Right ventricle myocardium inferior (tissue), 1 donor: ENCODE results near the gene ARL15. TPM values are rescaled to one million over a fixed set of nuclear protein-coding genes. Genes with fewer than 3 reads are reported as not detected.

ENCODE experiments used
- ATAC-seq: fragments of 200-7000 bp; cut with Tn5 transposase; one replicate; pipeline ENCODE4 v1.9.1; 2020; ENCODE audit warnings: mild to moderate bottlenecking, moderate library complexity
- DNase-seq: peaks from one replicate; pipeline ENCODE4 v3.0.0; 2021; ENCODE audit errors: missing footprints
- intact Hi-C: fragments of 100-400 bp; cut with DNase I; formaldehyde crosslinking; loops from one replicate; pipeline ENCODE4 v1.11.0; 2022
- total RNA-seq: library from RNA; stranded (reverse); fragmentation: NEBNext Ultra II Directional; extraction: Animal tissue kit (Norgen Biotek cat#: 25700); gene quantifications from one replicate; pipeline ENCODE4 v1.2.1, GENCODE V29; 2021
- donor health status: DM: no; HTN: yes; CAD: no; lungs with severe emphysema.

The ARL15 gene
- total RNA-seq, 1 donor from 2014 or later, result 23.7 TPM

DNA sequence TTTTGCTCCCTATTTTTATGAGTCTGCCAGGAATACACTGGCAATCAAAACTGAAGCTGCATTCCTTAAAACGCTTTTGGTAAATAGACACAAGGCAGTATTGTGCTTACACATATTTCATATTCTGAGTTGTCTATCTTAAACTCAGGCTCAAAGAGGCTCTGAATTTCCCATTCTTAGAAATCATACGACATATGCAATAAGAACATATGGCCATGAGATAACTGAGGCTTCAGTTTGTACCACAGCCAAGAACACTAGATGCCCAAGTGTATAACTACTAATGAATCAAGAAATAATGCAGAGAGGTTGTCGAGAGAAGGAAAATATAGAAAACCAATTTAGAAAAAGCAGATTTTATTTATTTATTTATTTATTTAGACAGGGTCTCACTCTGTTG is 392.5 kb downstream of the ARL15 start:
- DNase-seq (no peak), ATAC-seq (no peak)
- intact Hi-C loops, result no loop called here

DNA sequence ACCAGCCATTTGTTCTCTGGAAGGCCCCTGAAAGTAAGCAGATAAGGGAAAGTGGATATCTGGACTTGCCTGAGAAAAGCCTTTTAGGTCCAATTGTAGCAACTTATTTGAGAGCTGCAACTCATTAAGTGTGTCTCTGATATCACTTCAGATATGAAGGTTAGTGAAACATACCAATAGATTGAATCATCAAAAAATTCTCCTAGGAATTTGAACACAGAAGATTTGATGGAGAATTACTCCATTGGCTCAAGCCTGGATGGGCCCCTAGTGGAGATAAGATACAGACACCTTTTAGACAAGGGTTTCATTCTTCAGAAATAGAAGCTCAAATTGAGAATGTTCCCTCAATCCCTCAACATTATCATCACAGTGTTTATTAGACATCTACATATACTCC is 393.3 kb downstream of the ARL15 start:
- no peak for DNase-seq
- ATAC-seq, result no peak
- intact Hi-C loops, result no loop called here

DNA sequence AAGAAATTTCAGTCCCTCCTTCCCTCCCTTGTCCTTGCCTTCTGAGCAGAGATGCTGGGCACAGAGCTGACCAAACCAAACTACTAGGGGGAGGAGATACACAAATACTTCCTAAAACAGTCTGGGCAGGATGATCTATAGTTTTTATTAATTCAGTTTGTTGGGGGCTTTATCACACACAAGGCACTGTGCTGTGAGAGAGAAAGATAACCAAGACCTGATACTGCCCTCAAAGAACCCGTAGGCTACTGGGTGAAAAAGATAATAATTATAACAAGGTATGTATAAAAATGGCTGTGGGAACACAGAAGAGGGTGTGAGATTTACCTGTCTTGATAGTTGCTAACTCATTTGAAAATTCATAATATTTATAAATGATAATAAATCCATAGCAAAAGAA is 395.3 kb downstream of the ARL15 start:
- intact Hi-C loops, result no loop called here
- ATAC-seq (no peak), DNase-seq (no peak)

DNA sequence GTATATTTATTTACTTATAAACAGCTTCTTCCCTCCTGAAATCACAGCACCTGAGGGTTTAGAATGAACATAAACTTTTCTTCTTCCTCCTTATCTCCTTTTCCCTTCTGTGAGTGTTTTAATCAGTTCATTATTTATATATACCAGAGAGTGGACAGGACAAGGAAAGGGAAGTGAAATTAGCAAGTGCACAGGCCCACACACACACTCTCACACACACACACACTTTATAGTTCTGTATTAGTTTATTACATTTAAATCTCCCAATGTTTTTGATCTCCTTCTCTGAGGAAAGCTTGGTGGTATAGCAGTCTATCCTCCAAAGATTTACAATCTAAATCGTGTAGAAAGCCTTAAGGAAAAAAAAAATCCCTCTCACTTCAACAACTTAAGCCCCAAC is 396.4 kb downstream of the ARL15 start:
- DNase-seq, result no peak
- ATAC-seq, result no peak
- intact Hi-C loops, result no loop called here

DNA sequence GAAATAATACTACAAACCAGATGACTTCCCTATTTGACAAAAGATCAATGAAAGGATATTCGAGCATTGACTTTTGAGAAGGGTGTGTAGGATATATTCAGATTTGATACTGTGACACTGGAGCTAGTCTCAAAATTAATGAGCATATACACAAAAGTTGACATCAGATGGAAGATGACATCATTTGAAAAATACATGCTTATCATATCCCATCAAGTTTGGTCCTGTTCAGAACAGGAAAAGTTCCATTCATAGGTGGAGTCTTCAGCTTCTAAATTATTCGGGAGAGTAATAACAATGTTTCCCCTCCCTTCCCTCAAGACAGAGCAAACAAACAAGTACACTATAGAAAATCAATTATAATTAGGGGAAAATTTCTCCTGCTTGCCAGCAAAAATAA is 401.6 kb downstream of the ARL15 start:
- DNase-seq, result no peak
- intact Hi-C loops, result no loop called here
- no peak for ATAC-seq

DNA sequence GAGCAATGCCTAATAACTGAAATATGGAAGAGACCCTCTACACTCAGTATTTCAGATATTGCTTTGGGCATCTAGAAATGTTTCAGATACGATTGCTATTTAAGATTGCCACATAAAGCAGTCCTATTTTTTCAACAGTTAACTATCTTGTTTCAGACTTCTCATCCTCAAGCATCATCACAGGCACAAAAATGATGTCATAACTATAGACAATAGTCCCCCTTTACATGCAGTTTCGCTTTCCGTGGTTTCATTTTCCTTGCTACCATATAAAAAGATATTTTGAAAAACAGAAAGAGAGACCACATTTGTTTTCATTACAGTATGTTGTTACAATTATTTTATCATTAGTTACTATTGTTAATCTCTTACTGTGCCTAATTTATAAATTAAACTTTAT is 402.5 kb downstream of the ARL15 start:
- intact Hi-C loops, result no loop called here
- ATAC-seq, result no peak
- no peak for DNase-seq

DNA sequence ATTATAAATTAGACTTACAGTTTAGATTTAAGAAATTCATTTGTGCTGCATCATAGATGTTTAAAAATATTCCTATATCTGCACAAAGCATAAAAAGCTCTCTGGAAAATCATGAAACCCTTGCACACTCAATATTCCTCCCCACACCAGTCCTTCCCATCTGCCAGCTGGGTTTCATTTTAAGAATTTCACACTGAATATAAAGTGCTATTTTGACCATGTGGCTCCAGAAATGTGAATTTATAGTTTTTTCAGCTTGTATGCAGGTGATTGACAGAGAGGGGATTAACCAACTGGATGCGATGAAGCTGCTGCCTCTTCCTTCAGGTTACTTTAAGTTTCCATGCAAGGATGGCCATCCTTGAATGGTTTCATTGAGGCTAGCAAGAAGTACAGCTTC is 403.6 kb downstream of the ARL15 start:
- ATAC-seq (no peak), DNase-seq (no peak)
- intact Hi-C loops, result no loop called here

DNA sequence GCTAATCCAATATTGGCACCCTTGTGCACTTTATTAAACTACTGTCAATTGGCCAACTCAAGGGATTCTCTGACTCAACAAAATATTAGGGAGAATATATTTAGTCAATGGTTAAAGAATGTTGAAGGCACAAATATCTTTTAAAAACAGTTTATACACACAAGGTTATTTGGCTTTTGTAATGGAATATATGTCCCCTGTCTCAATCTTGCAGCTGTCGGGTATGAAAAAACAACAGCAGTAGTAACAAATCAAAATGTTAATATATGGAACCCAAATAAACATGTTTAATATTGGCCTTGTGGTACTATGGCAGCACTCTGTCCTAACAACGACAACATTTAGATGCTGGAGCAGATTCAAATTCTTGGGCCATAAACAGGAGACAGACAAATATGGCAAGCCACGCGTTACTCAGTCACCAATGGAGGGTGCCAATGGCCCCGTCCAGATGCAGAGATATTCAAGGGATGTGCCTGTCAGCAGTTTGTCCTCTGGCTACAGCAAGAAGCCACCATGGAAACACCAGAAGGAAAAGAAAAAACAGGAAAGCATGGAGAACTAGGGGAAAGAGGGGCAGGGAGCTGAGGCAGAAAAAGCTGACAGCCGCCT is 408.0 kb downstream of the ARL15 start:
- intact Hi-C loops, result no loop called here
- ATAC-seq (peak; percentile 71), DNase-seq (peak; percentile 63)

DNA sequence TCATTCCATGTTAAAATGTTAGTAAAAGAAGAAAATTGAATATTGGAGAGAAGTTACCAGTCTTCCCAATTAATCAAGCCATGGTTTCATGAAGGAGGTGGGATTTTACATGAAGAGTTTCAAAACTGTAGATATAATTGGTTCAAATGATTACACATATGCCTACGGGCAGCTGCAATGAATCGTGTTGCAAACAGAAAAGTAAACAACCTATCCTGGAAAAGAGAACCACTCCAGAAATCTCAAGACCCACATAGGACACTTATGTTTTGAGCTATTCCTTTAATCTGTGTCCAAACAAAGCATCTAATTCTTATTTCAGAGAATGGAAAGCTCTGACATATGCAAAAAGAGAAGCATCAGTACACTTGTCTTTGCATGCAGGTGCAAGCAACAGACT is 409.7 kb downstream of the ARL15 start:
- intact Hi-C loops, result no loop called here
- no peak for ATAC-seq

DNA sequence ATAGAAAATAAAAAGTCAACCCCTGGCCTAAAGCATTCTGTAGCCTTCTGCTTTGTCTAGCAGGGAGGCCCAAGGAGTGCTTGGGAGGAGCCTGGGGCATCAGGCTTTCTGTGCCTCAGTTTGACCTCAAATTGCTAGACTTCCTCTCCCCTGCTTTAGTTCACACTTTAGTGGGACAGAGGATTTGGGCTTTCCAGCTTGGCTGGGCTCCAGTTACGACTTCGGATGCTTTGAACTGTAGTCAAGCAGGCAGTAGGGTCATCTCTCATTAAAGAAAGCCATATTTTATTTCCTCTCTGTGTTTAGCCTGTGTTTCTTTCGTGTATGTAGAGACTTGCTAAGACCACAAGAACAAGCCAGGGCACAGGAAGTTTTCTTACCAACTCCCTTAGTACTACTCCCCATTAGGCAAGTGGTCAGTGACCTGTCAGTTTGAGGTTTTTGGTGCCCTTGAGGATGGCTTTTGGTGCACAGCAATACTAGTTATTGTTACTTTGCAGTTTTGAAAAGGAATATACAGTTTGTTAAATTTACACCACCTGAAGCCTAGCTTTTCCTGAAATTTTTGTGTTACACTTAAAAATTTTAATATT is 415.2 kb downstream of the ARL15 start:
- intact Hi-C loops, result loop anchor here (10.0 kb wide), 1 partner anchor 320 kb away; no protein-coding TSS in a partner anchor
- DNase-seq, result no peak
- ATAC-seq, result no peak

More for the DNA sequence above, 409.7 kb downstream of the ARL15 start:
- no peak for DNase-seq

DNA sequence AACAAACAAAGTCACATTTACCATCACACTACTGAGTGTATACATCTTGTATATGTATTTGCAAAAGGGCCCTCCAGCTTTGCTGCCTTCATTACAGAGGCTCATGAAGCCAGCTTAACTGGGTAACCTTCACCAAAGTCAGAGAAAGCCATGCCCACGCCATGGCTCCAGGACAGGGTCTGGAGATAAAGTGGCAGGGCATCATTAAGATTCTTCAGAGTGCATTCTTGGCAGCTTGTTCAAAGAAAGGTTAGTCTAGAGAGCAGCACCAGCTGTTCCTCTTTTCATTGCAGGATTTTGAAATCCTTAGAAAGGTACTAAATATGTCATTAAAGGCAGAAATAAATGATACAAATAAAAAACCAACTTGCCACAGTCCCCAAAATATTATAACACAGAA is 416.7 kb downstream of the ARL15 start:
- DNase-seq, result no peak
- ATAC-seq, result peak; percentile 66
- intact Hi-C loops, result loop anchor here (10.0 kb wide), 1 partner anchor 321 kb away; no protein-coding TSS in a partner anchor

DNA sequence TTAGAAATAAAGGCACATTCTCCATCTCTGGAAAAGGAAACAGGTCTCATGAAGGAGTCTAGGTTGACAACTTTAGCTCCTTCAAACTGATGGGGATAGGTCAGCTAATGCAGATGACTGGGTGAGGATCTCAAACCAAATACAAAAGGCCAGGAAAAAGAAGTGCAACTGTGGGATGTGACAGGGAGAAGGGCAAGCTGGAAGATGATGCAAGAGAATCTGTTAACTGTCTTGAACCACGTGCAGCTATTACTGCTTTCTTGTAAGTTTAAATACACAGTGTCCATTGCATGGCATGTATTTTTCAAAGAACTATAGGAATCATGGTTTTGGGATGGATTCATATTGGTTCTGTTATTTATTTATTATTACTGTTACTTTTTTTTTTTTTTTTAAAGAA is 418.1 kb downstream of the ARL15 start:
- intact Hi-C loops, result loop anchor here (10.0 kb wide), 1 partner anchor 323 kb away; no protein-coding TSS in a partner anchor
- no peak for ATAC-seq

DNA sequence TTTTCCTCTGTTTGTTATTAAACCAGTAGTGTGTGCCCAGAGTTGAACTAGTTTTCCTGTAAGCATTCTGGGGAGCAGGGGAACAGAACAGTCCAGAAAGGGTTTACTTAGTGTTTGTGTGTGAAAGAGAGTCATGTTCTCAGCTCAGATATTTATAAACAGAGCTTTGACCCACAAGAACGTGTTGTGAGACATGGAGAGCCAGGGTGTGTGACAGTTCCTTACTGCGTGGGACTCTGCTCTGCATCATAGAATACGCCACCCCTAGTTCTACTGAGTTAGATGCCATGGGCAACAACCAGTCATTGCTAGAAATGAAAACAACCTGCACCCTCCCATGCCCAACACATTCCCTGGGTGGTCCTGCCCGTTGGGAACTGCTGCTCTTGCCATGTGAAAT is 419.2 kb downstream of the ARL15 start:
- intact Hi-C loops, result loop anchor here (10.0 kb wide), 1 partner anchor 324 kb away; no protein-coding TSS in a partner anchor
- DNase-seq (no peak), ATAC-seq (peak; percentile 61)

More for the DNA sequence above, 418.1 kb downstream of the ARL15 start:
- no peak for DNase-seq

DNA sequence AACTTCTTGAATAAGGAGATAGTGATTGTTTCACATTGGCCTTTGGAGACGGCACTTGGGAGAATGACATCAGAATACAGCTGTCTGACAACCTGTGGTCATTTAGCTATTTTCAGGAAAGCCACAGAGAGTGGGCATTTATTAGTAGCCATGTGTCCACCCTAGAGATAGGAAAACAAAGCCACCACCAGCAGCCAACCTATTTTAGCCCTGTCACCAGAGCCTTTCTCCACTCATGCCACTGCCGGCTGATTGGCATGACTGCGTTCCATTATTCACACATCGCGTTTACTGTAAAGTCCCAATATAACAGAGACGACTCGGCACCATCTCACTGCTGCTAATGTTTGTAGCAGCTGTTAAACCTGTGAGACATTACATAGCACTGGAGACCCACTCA is 419.9 kb downstream of the ARL15 start:
- ATAC-seq (peak; percentile 51), DNase-seq (no peak)
- intact Hi-C loops, result loop anchor here (10.0 kb wide), 1 partner anchor 324 kb away; no protein-coding TSS in a partner anchor

DNA sequence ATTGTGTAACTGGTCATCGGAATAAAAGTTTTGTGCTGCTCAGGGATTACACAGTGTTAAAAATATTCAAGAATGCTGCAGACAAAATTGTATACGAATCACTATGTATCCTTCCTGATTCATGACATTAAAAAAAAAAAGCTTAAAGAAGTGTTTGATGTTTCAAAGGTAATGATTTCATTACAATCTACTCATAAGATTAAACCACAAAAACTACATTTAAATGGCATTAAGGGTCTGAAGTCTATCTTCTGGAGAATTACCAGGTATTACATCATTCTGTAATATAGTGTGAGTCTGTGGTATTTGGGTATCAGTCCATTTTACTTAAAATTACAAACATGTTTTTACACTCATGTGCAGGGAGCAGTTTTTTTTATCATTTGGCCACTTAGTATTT is 425.5 kb downstream of the ARL15 start:
- DNase-seq, result no peak
- ATAC-seq, result no peak
- intact Hi-C loops, result no loop called here

DNA sequence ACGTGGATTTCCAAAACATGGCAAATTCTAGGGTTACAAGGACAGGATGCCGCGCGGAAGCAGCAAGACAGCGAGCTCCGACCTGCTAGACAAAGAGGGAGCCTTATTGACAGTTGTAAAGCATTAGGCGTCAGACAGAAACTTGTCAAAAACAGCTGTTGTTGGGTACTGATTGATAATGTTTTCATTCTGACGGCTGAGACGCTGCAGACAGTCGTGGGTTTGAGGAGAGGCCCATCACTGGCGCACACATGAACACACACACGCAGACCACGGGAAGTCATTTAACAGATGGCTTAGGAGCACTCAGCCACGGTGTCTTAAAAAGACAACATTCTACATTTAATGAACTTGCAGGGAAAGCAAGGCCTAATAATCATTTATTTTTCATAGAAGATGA is 426.0 kb downstream of the ARL15 start:
- DNase-seq (no peak), ATAC-seq (no peak)

DNA sequence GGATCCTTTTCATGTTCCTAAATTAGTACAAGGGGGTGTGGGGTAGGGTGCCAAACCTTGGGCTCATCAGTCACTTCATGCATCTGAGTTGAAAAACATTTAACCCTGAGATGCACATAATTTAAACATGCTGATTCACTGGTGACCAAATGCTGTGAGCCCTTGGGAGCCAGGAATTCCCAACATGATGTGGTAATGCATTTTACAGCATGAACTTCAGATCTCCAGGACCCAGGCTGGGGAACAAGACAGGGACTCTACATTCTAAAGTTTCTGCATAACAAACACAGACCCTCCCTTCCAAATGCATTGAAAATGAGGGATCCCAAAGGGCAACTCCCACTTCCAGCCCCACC is 427.7 kb downstream of the ARL15 start:
- DNase-seq, result no peak
- no peak for ATAC-seq
- intact Hi-C loops, result no loop called here

More for the DNA sequence above, 426.0 kb downstream of the ARL15 start:
- intact Hi-C loops, result no loop called here

DNA sequence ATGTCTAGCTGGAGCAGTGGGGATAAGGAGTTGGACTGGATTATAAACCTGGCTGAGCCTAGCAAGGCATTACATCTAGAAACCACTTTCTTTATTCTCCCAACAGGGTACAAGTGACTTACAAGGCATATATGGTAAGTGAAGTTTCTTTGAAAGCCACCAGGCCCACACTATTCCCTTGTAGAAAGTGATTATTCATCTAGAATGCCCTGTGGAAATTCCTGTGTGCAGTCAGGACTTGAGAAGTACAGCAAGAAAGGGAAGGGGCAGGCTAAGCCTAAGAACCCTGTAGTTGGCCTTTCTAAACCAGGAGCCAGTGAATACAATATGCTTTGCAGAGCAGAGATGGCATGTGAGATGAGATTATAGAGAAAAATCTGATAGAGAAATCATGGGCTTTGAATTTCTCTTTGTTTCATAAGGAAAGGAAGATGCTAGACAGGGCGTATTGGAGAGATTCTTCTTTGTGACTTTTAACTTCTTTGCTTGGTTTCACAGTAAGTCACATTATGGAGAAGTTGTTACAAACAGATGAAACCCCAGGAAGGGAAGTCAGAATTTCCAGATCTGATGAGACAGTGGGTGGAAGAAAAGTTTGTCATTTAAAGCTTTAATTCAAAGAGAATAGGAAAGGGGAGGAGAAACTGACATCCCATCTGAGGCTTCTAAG is 428.2 kb downstream of the ARL15 start:
- no peak for ATAC-seq
- intact Hi-C loops, result no loop called here
- no peak for DNase-seq

DNA sequence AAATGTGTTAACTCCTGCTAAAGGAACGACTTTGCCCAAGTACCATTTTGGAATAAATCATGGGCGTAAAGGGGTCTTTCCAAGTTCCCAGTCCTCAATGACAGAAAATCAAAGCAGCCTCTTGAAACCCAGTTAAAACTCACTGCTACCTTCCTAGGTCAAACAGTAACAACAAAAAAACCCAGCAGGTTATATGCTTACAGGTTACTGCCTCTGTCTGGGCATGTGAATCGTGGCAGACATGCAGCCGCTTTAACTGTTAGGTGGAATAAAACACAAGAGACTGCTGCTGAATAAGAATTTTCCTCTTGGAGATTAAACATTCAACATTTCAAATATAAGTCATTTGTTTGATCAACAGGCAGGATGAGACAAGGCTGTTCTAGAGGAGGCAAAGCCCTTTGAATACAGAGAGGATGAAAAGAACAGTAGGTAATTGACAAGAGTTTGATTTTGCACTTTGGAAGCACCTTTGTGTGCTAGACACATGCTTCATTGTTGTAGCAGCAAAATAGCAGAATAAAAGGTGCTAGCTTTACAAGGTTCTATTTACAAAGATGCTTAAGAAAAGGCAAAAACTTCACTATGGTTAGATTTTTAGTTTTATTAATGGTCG is 430.6 kb downstream of the ARL15 start:
- no peak for ATAC-seq

DNA sequence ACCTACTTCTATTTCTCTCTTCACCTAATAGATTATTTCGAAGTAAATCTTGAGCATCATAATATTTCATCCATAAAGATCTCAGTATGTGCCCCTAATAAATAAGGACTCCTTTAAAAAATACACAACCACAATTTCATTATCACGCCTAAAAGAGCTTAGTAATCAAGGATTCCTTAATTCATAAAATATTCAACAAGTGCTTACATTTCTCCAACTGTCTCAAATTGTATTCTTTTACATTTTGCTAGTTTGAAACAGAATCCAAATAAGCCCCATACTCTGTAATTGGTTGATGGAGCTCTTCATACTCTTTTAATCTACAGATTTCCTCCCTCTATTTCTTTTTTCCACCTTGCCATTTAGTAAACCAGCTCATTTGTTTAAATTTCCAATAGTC is 432.4 kb downstream of the ARL15 start:
- ATAC-seq (no peak), DNase-seq (no peak)
- intact Hi-C loops, result no loop called here

More for the DNA sequence above, 430.6 kb downstream of the ARL15 start:
- intact Hi-C loops, result no loop called here
- DNase-seq, result no peak
